HPDE6-E6E7 (cell line): ENCODE results near the gene GABRD.

Experiments
- DNase-seq: peaks from one replicate; pipeline ENCODE4 v3.0.0; 2011; ENCODE audit warnings: missing footprints; ENCODE audit errors: extremely low spot score

Gene GABRD

DNA sequence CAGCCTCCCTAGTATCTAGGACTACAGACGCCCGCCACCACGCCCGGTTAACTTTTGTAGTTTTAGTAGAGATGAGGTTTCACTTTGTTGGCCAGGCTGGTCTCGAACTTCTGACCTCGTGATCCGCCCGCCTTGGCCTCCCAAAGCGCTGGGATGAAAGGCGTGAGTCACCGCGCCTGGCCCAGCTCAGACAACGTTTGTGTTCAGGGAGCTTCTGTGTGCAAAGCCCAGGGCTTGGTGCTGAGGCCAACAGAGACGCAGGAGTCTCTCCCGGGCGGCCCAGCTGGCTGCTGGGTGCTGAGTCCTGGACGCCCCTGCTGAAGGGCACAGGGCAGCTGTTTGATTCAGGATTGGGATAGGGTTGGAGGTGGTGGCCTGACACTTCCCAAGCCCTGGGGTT lies 34.1 kb downstream of the GABRD start:
- no peak for DNase-seq

- DNase-seq: no peak
Observed at GRCh38 chr1:2053784-2054376, 34.7 kb downstream of the GABRD start.

GRCh38 chr1:2054560-2054959 lies 35.4 kb downstream of the GABRD start:
- no peak for DNase-seq

DNA sequence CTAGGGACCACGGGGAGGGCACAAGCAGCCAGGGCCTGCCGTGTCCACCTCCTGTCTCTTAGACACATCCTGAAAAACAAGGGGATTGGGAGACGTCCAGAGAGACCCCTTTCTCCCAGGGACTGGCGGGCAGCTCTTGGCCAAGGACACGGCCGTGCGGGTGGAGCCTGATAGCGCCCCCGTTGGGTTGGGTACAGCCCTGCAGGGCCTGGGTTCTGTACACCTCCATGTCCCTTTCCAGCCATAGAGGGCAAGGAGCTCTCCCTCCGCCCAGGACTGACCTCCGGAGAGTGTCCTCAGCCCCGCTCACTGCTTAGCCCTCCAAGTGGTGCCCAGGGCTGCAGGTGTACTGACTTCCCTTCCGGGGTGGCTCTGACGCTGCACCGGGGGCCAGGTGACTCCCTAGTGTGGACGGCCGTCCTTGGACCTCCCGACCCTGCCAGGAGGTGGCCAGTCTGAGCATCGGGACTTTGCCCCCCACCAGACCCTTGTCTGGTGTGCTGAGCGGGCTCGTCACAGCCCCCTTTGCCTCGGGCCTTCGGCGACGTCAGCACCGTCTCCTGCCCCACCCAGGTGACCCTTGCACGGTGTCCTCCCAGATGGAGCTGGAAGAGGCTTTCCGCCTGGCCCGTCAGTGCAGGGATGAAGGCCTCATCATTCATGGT lies 36.9 kb downstream of the GABRD start:
- DNase-seq: no peak

DNA sequence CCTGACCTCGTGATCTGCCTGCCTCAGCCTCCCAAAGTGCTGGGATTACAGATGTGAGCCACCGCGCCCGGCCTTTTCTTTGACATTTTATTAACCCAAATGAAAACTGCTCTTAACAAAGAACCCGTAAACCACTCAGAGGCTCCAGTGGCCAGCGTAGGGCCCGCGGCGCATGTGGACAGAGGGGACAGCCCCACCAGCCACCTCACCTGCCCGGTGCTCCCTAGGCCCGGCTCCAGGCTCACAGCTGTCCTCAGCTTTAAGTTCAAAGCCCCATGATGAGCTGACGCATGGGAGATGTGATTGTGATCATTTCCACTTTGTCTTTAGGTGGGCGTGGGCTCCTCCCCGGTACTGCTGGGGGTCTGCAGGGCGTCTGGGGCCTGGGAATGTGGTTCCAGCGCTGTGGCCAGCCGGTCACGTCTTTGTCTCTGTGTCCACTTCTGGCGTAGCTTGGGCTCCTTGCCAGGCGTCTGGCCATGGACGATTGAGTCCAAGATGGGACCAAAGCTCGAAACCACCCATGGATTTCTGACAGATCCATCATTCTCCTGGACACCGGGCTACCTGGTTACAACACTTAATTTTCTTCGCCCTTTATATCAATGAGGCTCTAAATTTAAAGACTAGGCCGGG lies 37.9 kb downstream of the GABRD start:
- DNase-seq: no peak

- no peak for DNase-seq
Observed at GRCh38 chr1:2059290-2059953, 40.3 kb downstream of the GABRD start.

DNA sequence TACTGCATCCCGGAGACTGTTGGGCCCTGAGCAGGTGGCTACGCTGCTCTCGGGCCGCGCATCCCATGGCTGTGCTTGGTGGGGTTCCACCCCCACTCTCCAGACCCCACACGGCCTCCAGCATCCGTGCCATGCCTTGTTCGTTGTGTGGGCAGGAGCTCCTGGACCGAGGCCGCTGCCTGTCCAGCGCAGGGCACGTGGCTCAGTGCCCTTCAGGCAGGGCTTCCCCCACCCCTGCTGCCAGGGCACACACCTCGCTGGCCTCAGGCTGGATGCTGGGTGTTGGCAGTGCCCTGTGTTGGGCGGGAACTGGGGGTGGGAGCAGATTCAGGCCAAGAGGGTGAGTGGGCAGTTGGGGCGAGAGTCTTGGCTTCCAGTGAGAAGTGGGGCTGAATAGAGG lies 40.9 kb downstream of the GABRD start:
- no peak for DNase-seq

GRCh38 chr1:2060535-2060934 lies 41.4 kb downstream of the GABRD start:
- DNase-seq: no peak

DNA sequence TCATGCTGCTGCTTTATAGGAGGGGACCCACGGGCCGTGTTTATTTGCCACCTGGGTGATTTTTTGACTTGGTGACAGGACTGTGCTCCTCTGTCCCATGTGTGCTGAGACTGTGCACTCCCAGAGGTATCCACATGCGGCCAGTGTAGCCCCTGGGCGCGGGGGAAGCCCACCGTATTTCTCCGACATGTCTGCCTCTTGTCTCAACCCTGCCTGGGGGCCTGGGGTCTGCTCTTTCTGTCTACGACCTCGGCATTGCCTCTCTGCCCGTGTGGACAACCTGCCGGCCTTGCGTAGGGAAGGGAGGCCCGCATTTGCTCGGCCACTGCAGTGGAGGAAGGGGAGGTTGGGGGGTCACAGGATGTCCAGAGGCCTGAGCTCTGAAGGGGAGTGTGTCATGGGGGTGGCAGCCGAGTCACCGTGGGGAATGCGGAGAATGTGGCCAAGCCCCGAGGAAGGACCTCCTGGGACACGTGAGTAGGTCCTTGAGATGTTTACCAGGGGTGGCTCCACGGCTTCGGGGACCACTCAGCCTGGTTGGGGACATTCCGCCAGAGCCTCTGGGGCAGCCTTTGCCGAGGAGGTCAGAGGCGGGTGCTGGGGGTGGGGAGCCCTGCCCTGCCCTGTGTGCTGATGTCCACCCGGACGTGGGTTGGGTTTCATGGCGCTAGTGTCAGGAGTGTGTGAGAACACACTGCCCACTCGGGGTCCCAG lies 42.1 kb downstream of the GABRD start:
- no peak for DNase-seq

- DNase-seq: no peak
Observed at GRCh38 chr1:2065699-2066098, 46.6 kb downstream of the GABRD start.

DNA sequence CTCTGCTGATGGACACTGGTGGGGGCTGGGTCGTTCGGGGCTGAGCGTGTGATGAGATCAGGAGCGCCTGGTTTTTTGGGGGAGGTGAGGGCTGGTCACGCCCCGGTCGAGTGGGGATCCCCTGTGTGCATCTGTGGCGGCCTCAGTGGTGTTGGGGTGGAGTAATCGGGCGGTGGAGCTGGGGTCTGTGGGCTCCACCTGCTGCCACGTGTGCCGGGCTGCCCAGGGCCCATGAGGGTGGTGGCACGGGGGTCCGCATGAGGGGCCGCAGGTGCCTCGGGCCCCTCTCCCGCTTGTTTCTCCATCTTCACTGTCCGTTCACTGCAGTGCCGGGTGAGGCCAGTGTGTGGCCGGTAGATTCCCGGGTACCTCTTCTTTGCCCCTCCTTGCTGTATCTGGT lies 48.2 kb downstream of the GABRD start:
- DNase-seq: no peak

GRCh38 chr1:2067981-2068380 lies 48.8 kb downstream of the GABRD start:
- DNase-seq: no peak

GRCh38 chr1:2068951-2069350 lies 49.8 kb downstream of the GABRD start:
- no peak for DNase-seq

- DNase-seq: no peak
Observed at GRCh38 chr1:2070016-2070415, 50.9 kb downstream of the GABRD start.

- no peak for DNase-seq
Observed at GRCh38 chr1:2070800-2071530, 51.8 kb downstream of the GABRD start.

- DNase-seq: no peak
Observed at GRCh38 chr1:2072109-2072806, 53.1 kb downstream of the GABRD start.

DNA sequence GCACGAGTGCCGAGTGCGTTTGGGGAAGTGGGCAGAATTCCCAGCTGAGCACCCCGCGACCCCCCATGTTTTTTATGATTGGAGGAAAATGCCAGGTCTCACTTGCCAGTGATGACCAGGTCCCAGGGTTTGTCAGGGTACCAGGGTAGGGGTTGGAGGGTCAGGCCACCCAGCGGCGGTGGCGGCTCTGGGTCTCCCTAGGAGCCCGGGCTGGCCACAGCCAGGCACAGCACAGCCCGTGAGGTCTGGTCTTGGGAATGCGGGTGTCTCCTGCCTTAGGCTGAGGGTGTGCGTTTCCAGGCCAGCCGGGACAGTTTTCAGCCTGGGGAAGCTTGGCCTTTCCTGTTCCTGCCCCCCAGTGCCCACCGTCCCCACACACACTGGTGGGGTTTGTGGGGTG lies 53.7 kb downstream of the GABRD start:
- no peak for DNase-seq

GRCh38 chr1:2073382-2074230 lies 54.5 kb downstream of the GABRD start:
- DNase-seq: no peak

DNA sequence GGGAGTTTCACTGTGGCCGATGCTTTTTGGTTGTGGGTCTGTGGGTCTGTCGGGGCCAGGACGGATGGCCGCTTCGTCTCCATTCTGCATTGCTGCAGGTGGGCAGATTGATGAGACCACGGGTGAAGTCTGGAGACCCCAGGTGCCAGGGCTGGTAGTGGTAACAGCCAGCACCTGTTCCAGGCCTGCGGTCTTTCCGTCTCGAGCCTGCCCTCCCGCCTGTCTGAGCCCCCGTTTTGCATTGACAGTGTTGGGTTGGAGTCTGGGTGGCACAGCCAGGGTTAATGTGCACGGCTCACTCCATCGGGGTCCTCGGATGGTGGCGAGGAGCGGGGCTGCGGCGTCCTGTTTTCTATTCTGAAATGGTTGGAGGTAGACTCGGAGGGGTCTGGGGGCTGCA lies 55.3 kb downstream of the GABRD start:
- DNase-seq: no peak
